Epithelial cell of proximal tubule (primary cell): ENCODE measurements around the gene MYL3. TPM values are rescaled to one million over a fixed set of nuclear protein-coding genes. Genes with fewer than 3 reads are reported as not detected.

Experiments used
- DNase-seq: peaks from one replicate; pipeline ENCODE4 v3.0.0-alpha.2; 2011; ENCODE audit warnings: low read depth
- H3K4me3 ChIP-seq: 2 replicates; pipeline ENCODE4 v1.5.1; 2011; ENCODE audit warnings: low read depth, mild to moderate bottlenecking, low read length
- total RNA-seq: library from RNA; depleted of rRNA; stranded (reverse); fragments of >200 nt; gene quantifications from 2 replicates; pipeline ENCODE4 v1.2.3, GENCODE V29; 2015
- TF ChIP-seq, protein P1 (sequence below): conservative IDR thresholded peaks from 2 replicates; pipeline ENCODE4 v1.5.1; 2012; ENCODE audit warnings: low read depth, mild to moderate bottlenecking, low read length

The MYL3 gene
- total RNA-seq, 1 donor from 2014 or later: 4.2 TPM

DNA sequence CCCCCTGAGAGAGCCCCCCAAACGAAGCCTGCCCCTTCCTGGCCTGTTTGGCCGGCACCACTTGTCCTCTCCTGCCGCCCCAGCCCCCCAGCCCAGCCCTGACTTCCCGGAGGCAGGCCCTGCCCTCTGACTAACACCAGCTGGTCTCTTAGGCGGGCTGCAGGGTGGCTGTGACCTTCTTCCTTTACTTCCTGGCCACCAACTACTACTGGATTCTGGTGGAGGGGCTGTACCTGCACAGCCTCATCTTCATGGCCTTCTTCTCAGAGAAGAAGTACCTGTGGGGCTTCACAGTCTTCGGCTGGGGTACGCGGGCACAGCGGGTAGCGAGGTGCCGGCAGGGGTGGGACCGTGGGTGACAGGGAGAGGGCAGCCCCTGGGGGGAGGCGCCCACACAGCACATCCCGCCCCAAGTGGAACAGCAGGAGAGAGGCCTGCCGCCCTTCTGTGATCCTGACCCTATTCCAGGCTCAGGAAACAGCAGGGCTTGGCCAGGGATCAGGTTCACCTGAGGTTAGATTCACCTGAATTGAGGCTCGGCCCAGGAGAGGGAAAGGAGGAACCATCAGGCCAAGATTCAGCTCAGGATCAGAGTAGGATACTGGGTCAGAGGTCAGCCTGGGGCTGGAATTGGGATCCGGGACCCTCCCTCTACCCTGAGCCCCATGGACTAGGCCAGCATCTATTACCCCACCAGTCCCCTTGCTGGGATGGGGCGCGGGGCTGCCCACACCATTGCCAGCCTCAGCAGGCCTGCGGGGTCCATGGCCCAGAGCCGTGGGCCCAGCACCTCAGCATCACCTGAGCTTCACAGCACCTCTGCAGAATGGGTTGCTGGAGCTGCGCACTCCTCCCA is 36.1 kb upstream of the MYL3 start:
- H3K4me3 ChIP-seq: no peak overlapping the region
- DNase-seq: no peak
- TF ChIP-seq, protein P1, sequence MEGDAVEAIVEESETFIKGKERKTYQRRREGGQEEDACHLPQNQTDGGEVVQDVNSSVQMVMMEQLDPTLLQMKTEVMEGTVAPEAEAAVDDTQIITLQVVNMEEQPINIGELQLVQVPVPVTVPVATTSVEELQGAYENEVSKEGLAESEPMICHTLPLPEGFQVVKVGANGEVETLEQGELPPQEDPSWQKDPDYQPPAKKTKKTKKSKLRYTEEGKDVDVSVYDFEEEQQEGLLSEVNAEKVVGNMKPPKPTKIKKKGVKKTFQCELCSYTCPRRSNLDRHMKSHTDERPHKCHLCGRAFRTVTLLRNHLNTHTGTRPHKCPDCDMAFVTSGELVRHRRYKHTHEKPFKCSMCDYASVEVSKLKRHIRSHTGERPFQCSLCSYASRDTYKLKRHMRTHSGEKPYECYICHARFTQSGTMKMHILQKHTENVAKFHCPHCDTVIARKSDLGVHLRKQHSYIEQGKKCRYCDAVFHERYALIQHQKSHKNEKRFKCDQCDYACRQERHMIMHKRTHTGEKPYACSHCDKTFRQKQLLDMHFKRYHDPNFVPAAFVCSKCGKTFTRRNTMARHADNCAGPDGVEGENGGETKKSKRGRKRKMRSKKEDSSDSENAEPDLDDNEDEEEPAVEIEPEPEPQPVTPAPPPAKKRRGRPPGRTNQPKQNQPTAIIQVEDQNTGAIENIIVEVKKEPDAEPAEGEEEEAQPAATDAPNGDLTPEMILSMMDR: no peak

DNA sequence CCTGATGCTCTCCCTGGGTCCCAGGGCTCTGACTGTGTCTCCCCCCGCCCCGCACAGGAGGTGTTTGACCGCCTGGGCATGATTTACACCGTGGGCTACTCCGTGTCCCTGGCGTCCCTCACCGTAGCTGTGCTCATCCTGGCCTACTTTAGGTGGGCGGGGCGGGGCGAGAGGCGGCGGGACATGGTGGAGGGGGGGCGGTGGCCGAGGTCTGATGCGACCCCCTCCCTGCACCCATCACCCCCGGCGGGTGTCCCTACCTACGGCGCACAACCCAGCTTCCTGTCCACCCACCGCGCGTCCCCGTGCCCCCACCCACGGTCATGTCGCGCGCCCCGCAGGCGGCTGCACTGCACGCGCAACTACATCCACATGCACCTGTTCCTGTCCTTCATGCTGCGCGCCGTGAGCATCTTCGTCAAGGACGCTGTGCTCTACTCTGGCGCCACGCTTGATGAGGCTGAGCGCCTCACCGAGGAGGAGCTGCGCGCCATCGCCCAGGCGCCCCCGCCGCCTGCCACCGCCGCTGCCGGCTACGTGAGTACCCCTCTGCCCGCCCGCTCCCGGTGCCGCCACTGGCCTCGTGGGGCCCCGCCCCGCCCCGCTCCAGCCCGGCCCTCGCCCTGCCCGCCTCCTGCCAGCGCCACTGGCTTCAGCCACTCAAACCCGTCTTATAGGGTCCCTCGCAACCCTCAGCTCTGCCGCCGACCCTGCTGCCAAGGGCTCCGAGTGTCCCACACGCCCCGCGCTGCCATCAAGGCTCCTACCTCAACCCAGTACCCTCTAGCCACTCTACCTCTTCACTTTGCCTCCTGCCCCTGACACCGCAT is 35.3 kb upstream of the MYL3 start:
- TF ChIP-seq, protein P1: no peak
- H3K4me3 ChIP-seq: no peak overlapping the region
- no peak for DNase-seq

DNA sequence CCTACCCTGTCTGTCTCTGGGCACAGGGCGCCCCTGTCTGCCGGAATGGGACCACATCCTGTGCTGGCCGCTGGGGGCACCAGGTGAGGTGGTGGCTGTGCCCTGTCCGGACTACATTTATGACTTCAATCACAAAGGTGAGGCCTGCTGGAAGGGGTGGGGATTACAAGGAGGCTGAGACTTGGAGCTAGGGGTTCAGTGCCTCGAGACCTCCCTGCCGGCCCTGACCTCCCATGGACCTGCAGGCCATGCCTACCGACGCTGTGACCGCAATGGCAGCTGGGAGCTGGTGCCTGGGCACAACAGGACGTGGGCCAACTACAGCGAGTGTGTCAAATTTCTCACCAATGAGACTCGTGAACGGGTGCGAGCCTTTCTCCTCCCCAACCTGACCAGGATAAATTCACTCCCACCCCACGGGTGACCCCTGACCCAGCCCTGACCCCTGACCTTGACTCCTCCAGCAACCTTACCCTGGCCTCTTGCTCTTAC is 34.6 kb upstream of the MYL3 start:
- DNase-seq: no peak
- H3K4me3 ChIP-seq: no peak overlapping the region

DNA sequence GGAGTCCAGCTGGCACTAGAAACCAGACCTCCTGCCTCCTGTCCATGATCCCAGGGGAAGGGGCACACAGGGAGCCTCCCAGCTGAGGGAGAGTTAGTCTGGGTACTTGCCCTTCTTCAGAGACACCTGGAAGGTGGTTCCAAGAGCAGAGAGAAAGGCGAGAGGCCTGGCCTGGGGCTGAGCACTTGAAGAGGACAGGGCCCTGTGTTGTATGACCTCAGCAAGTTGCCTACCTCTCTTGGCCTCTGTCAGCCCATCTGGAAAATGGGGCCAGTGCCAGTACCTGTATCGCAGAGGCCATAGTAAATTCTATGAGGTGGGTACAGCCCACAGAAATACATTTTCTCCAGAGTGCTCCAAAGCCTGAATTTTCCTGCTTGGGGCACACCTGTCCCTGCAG is 33.8 kb upstream of the MYL3 start:
- H3K4me3 ChIP-seq: no peak overlapping the region
- no peak for DNase-seq
- TF ChIP-seq, protein P1: no peak

More for the DNA sequence above, 34.6 kb upstream of the MYL3 start:
- TF ChIP-seq, protein P1: peak; percentile 13

DNA sequence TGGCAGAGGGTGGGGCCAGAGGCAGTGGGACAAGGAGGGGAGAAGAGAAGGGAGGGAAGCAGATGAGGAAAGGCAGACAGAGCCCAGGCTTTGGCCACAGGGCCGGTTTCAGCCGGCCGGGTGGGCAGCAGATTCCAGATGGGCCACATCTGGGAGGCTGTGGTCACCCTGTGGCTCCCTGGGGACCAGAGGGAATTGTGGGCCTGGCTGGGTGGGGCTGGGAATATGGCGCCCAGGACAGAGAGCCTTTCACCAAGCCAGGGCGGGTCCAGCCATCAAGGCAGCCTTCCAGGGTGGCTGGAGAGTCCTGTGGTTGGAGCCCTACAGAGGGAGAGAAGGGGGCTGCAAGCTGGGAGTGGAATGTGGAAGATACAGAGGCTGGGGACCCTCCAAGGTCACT is 33.1 kb upstream of the MYL3 start:
- no peak overlapping the region for H3K4me3 ChIP-seq
- TF ChIP-seq, protein P1: no peak
- no peak for DNase-seq

DNA sequence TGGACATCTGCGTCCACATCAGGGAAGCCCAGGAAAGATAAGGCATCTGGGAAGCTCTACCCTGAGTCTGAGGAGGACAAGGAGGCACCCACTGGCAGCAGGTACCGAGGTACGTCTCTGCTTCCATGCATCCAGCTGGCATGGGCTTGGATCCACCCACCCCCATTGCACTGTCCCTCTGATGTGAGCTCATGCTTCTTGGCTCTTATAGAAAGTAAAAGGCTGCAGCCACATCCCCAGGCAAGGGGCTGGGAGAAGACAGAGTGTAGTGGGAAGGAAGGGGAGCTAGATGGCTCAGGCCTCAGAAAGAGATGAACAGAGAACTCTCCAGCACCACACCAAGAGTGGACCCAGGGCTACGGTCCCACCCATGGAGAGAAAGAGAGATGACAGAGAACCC is 32.5 kb upstream of the MYL3 start:
- DNase-seq: no peak
- H3K4me3 ChIP-seq: no peak overlapping the region
- TF ChIP-seq, protein P1: no peak
